Measurements from ENCODE around the gene TRA2A. TPM values are rescaled to one million over a fixed set of nuclear protein-coding genes. Genes with fewer than 3 reads are reported as not detected.

The TRA2A gene
- total and polyA plus RNA-seq, 10 of the 15 experiments (the other 5 are each of a cell fraction or from before 2014, with no cell fraction given): 25.0 to 224 (median 91.3) TPM

- TF ChIP-seq E4F1 (IDR thresholded peaks at IDR 0.05; ENCODE audit: borderline replicate concordance, partially characterized antibody) (no peak), YY1 (IDR thresholded peaks at IDR 0.05; ENCODE audit: low read depth, low read length) (peak; percentile 45; the same call in 1 of the 2 replicates), SUPT20H (IDR thresholded peaks at IDR 0.05; ENCODE audit: borderline replicate concordance, control insufficient read depth, low read depth, low read length) (no peak), MYC (IDR thresholded peaks at IDR 0.05; ENCODE audit: insufficient read depth, insufficient read length, insufficient replicate concordance, low read length, severe bottlenecking) (no peak), ATF7 (IDR thresholded peaks at IDR 0.05; ENCODE audit: low read depth) (peak; percentile 71), NR2C2 (IDR thresholded peaks at IDR 0.05; ENCODE audit: borderline replicate concordance, control insufficient read depth, insufficient read length, low read depth) (no peak), CEBPZ (IDR thresholded peaks at IDR 0.05; ENCODE audit: low read depth, low read length) (no peak), SMAD1 (IDR thresholded peaks at IDR 0.05; ENCODE audit: low read depth, partially characterized antibody) (peak; percentile 75), PKNOX1 (IDR thresholded peaks at IDR 0.05) (peak; percentile 96), EGR1 (IDR thresholded peaks at IDR 0.05; ENCODE audit: borderline replicate concordance in 1 of 2, low read depth in 2 of 2, low read length in 2 of 2) (0 out of 3 replicates have a peak, but pooled peaks of 1 of the 2 experiments have one; percentile 44), E2F8 (IDR thresholded peaks at IDR 0.05; ENCODE audit: low read depth, partially characterized antibody) (peak; percentile 36), POLR2A (IDR thresholded peaks at IDR 0.05; ENCODE audit: low read depth, low read length) (peak; percentile 68), MXI1 (IDR thresholded peaks at IDR 0.05; ENCODE audit: low read depth, low read length) (peak; percentile 96), MLLT1 (IDR thresholded peaks at IDR 0.05) (peak; percentile 92), KLF5 (IDR thresholded peaks at IDR 0.05; ENCODE audit: partially characterized antibody) (no peak)
Measured at GRCh38 chr7:23470330-23471105, 61.3 kb downstream of the TRA2A start, which contains the start of gene IGF2BP3 (continued).

Measured in GM12878 (cell line).